T-helper 2 cell treated with Interferon-gamma antibody and Interleukin-4, amounts not matched to agents 5 μg/mL and 100 μg/mL, for 36 hours (primary cell): ENCODE results near the gene BOLL.
A peak's percentile ranks its signal among the peaks of the same experiment; 100 is the strongest.
"Not testable (repeated sequence)": the region's sequence is repeated elsewhere in the genome, so short reads cannot be mapped to it uniquely, and the experiment has no call there.

Experiments used
- DNase-seq: peaks from one replicate; pipeline ENCODE4 v3.0.0; 2021; ENCODE audit warnings: low spot score
- H3K27ac Mint-ChIP-seq: one replicate; pipeline ENCODE4 v1.8.0; 2021; ENCODE audit warnings: mild to moderate bottlenecking, mixed read lengths
- H3K27me3 Mint-ChIP-seq: one replicate; pipeline ENCODE4 v1.8.0; 2021; ENCODE audit warnings: low read depth, mixed read lengths
- H3K36me3 Mint-ChIP-seq: one replicate; pipeline ENCODE4 v1.8.0; 2021; ENCODE audit warnings: low read depth, mixed read lengths
- H3K4me1 Mint-ChIP-seq: one replicate; pipeline ENCODE4 v1.8.0; 2021; ENCODE audit warnings: low read depth, mixed read lengths
- H3K4me3 Mint-ChIP-seq: one replicate; pipeline ENCODE4 v1.8.0; 2022; ENCODE audit warnings: mild to moderate bottlenecking, moderate library complexity, mixed read lengths
- H3K9me3 Mint-ChIP-seq: one replicate; pipeline ENCODE4 v1.8.0; 2021; ENCODE audit warnings: mixed read lengths

BOLL gene, protein sequence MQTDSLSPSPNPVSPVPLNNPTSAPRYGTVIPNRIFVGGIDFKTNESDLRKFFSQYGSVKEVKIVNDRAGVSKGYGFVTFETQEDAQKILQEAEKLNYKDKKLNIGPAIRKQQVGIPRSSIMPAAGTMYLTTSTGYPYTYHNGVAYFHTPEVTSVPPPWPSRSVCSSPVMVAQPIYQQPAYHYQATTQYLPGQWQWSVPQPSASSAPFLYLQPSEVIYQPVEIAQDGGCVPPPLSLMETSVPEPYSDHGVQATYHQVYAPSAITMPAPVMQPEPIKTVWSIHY

DNA sequence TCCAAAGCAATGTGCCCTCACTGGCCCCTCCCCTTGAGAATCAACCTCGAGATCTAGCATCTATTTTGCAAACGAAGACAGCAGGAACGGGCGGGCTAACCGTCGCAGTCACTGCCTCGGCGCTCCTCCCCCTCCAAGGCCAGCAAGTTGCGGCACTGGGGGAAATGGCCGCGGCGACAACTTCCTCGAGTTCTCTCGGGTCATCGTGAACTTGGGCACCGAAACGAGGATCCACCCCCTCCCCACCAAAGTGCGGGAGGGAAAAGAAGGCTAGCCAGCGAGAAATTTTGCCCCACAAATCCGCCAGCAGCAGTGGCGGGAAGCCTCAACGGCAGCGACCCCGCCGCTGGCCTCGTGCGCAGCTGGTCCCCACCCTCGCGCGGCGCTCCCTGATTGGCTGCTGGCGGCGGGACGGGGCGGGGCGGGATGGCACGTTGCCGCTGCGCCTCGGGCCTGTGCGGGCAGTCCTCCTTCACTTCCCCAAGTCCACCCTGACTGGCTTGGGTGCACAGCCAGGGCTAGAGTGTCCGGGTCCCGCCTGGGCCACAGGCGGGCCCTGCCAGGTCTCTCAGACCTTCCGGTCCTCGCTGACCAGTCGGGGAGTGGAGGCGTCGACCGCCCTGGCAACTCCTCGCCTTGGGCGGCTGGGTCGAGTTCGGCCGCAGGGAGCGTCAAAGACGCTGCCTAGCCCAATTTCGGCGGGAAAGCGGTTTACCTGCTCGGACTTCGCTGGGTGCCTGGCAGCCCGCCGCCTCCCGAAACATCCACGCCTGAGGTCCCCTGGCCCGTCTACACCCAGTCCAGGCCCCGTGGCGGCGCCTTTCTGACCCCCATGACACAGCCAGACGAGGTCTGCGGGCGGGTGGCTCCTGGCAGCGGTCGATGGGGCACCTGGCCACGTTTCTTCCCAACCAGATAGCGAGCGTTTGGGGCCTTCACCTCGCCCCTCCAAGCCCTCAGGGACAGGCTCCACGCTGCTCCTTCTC lies at the start of gene BOLL:
BOLL (minus strand) TSS at position 364 of the 986 bp plus-strand sequence. CDS start 3,469 bp downstream, outside the sequence.
- Mint-ChIP-seq H3K4me3 (peak within 1 kb of the TSS; percentile 78), H3K27ac (no peak within 1 kb of the TSS)
- no peak for DNase-seq

DNA sequence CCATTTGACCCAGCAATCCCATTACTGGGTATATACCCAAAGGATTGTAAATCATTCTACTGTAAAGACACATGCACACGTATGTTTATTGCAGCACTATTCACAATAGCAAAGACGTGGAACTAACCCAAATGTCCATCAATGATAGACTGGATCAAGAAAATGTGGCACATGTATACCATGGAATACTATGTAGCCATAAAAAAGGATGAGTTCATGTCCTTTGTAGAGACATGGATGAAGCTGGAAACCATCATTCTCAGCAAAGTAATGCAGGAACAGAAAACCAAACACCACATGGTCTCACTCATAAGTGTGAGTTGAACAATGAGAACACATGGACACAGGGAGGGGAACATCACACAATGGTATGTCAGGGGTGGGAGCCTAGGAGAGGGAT lies 49.7 kb upstream of the BOLL start:
- DNase-seq, H3K27me3 Mint-ChIP-seq, H3K4me3 Mint-ChIP-seq, H3K27ac Mint-ChIP-seq, H3K36me3 Mint-ChIP-seq: not testable (repeated sequence)
- peaks cover 29% of the 10 kb centered on the region for H3K9me3 Mint-ChIP-seq
- peaks cover 28% of the 10 kb centered on the region for H3K4me1 Mint-ChIP-seq

More for the DNA sequence above, at the start of gene BOLL:
- H3K36me3 Mint-ChIP-seq = no peaks in the 10 kb centered on the region
- H3K27me3 Mint-ChIP-seq = peaks cover 40% of the 10 kb centered on the region
- H3K4me1 Mint-ChIP-seq = peaks cover 8% of the 10 kb centered on the region
- H3K9me3 Mint-ChIP-seq = no peaks in the 10 kb centered on the region

GRCh38 chr2:197828464-197829135 lies 43.5 kb upstream of the BOLL start:
- Mint-ChIP-seq H3K36me3 (peaks cover 10% of the 10 kb centered on the region), H3K27ac (no peak overlapping the region), H3K4me3 (no peak overlapping the region), H3K9me3 (peaks cover 23% of the 10 kb centered on the region), H3K4me1 (peaks cover 2% of the 10 kb centered on the region), H3K27me3 (no peaks in the 10 kb centered on the region)
- DNase-seq = no peak

DNA sequence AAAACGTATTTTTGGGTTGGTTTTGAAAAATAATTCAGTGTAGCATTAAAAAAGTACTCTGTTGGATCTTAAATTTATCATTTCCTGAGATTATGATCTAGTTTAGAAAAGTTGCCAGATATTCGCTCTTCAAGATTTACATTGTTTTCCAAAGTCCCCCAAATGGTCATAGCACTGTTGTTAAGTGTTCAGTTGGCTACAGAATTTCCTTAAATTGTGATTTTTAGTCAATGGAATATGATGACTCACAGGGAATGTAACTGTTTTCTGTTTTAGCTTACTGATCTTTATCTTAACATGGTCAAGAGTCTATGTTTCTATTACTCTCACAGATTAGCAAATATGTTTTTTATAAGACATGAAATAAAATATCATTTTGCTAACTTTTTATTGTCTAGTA lies 42.5 kb upstream of the BOLL start:
- Mint-ChIP-seq H3K4me1 (peaks cover 2% of the 10 kb centered on the region), H3K27ac (no peak overlapping the region), H3K9me3 (peaks cover 18% of the 10 kb centered on the region), H3K36me3 (peaks cover 7% of the 10 kb centered on the region), H3K4me3 (no peak overlapping the region), H3K27me3 (no peaks in the 10 kb centered on the region)
- no peak for DNase-seq

DNA sequence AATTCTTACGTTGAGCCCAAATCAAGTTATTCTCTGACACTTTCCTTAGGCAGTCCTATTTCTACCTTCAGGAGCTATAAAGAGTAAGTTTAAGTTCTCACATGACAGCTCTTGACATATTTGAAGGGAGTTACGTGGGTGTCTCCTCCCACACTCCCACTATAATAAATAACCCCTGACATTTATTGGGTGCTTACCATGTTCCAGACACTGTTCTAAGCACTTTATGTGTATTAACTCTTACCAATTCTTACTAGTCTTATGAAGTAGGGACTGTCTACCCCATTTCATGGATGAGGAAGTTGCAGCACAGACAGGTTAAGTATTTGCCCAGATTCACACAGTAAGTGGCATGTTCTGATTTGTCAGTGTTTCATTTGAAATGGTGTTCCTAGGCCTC lies 37.2 kb upstream of the BOLL start:
- no peaks in the 10 kb centered on the region for H3K36me3 Mint-ChIP-seq
- H3K4me3 Mint-ChIP-seq = no peak overlapping the region
- no peak overlapping the region for H3K27ac Mint-ChIP-seq
- DNase-seq = no peak
- H3K4me1 Mint-ChIP-seq = peaks cover 4% of the 10 kb centered on the region
- no peaks in the 10 kb centered on the region for H3K9me3 Mint-ChIP-seq
- no peaks in the 10 kb centered on the region for H3K27me3 Mint-ChIP-seq

DNA sequence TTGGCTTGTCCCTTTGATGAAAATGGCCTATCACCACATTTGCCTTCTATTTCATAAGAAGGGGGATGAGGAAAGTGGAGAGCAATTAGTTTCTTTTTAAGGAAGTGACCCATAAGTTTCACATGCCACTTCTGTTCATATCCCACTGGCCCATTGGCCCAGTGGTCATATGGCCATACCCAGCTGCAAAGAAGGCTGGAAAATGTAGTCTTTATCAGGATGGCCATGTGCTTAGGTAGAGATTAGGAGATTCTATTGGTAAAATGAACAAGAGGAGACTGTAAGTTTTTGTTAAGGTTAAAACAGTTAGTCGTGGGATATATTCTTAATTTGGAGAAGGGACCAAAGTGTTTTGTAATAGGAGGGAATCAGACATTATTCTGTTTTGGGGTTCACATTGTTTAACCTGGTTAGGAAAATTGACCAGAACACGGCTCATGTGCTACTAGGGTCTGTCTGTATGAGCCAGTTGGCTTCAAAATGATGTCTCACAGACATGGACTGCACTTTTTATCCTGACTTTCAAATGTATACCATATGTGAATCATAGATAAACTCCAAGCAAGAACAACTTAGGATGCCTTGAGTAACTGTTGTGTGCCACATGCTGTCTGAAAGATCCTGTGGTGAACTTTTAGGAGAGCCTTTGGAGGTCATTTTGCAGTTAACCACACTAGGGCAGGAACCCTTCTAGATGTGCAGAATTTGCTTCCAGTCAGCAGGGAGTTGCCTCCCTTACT lies 36.6 kb upstream of the BOLL start:
- Mint-ChIP-seq H3K4me3 (no peak overlapping the region), H3K9me3 (no peaks in the 10 kb centered on the region), H3K4me1 (peaks cover 4% of the 10 kb centered on the region), H3K27me3 (no peaks in the 10 kb centered on the region), H3K36me3 (no peaks in the 10 kb centered on the region), H3K27ac (no peak overlapping the region)
- no peak for DNase-seq

- H3K36me3 Mint-ChIP-seq = peaks cover 1% of the 10 kb centered on the region
- no peaks in the 10 kb centered on the region for H3K9me3 Mint-ChIP-seq
- no peak for DNase-seq
- H3K4me1 Mint-ChIP-seq = peaks cover 10% of the 10 kb centered on the region
- H3K27ac Mint-ChIP-seq = peak overlapping the region; percentile 13
- no peaks in the 10 kb centered on the region for H3K27me3 Mint-ChIP-seq
- peak overlapping the region; percentile 52 for H3K4me3 Mint-ChIP-seq
Measured at GRCh38 chr2:197814526-197814925, 29.4 kb upstream of the BOLL start.

GRCh38 chr2:197813093-197813787 lies 28.1 kb upstream of the BOLL start:
- H3K27ac Mint-ChIP-seq = no peak overlapping the region
- H3K27me3 Mint-ChIP-seq = no peaks in the 10 kb centered on the region
- no peak for DNase-seq
- H3K36me3 Mint-ChIP-seq = peaks cover 1% of the 10 kb centered on the region
- H3K9me3 Mint-ChIP-seq = no peaks in the 10 kb centered on the region
- peaks cover 18% of the 10 kb centered on the region for H3K4me1 Mint-ChIP-seq
- no peak overlapping the region for H3K4me3 Mint-ChIP-seq

DNA sequence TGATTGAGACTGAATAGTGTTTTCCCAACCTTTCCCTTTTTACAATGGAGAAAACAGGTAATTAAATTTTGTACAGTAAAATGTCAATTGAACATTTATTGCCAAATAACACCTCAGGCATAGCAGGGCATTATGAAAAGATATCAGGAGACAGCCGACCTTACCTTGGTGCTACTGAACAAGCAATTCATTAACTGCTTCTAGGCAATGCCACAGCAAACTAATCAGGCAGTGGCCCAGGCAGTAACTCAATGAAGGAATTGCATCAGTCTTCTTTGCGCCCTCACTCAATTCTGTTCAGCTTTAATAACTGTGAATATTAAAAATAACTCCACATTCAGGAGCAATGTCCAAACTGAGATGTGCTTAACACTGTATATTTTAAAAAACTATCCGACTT lies 25.4 kb upstream of the BOLL start:
- peaks cover 25% of the 10 kb centered on the region for H3K4me1 Mint-ChIP-seq
- H3K9me3 Mint-ChIP-seq = no peaks in the 10 kb centered on the region
- H3K27me3 Mint-ChIP-seq = peaks cover 10% of the 10 kb centered on the region
- H3K4me3 Mint-ChIP-seq = no peak overlapping the region
- peaks cover under 1% of the 10 kb centered on the region for H3K36me3 Mint-ChIP-seq
- no peak for DNase-seq
- H3K27ac Mint-ChIP-seq = no peak overlapping the region

DNA sequence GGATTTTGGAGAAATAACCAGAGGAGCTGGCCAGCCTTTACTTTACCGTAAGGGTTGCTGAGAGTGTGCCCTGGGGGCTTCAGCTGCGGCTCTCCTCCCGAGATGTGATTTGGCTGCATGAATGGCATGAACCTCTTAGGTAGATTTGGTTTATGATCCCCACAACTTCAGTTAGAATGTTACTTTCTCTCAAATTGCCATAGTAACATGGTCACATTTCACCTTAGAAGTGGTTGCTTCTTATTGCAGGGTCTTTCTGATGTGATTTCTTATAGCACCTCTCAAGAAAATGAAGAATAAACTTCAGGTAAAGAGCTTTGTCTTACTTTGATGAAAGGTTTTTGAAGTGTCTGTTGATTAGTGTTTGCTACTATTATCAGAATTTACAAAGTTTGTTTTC lies 24.9 kb upstream of the BOLL start:
- Mint-ChIP-seq H3K9me3 (no peaks in the 10 kb centered on the region), H3K27me3 (peaks cover 12% of the 10 kb centered on the region), H3K4me1 (peaks cover 24% of the 10 kb centered on the region), H3K27ac (no peak overlapping the region), H3K36me3 (no peaks in the 10 kb centered on the region), H3K4me3 (no peak overlapping the region)
- DNase-seq = no peak

DNA sequence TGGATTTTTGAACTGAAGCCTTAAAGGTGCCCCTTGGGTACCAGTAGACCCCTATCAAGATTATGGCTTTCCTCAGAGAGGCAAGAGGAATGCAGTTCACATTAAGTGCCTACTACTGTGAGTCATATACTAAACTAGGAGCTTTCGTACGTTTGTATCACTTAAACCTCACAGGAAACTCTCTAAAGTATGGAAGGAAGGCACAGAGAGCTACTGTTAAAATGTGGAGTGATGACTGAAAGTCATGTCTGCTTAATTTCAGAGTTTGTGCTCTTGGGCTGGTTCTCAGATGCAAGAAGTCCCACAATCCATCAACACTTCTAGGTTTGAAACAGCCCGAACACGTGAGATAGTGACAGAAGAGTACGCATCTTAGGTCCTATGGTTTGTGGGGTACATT lies 23.9 kb upstream of the BOLL start:
- H3K4me3 Mint-ChIP-seq = no peak overlapping the region
- peaks cover 12% of the 10 kb centered on the region for H3K27me3 Mint-ChIP-seq
- no peaks in the 10 kb centered on the region for H3K36me3 Mint-ChIP-seq
- no peak overlapping the region for H3K27ac Mint-ChIP-seq
- H3K9me3 Mint-ChIP-seq = no peaks in the 10 kb centered on the region
- no peak for DNase-seq
- peaks cover 20% of the 10 kb centered on the region for H3K4me1 Mint-ChIP-seq

GRCh38 chr2:197805715-197806633 lies 20.9 kb upstream of the BOLL start:
- Mint-ChIP-seq H3K4me1 (peaks cover 28% of the 10 kb centered on the region), H3K27me3 (peaks cover 23% of the 10 kb centered on the region), H3K9me3 (no peaks in the 10 kb centered on the region), H3K4me3 (peak overlapping the region; percentile 84), H3K27ac (peak overlapping the region; percentile 5), H3K36me3 (no peaks in the 10 kb centered on the region)
- DNase-seq = no peak
